Astrocyte (in vitro differentiated cells and primary cell): ENCODE data around the gene PAM. TPM values are rescaled to one million over a fixed set of nuclear protein-coding genes. Genes with fewer than 3 reads are reported as not detected.
"Not testable (repeated sequence)": the region's sequence is repeated elsewhere in the genome, so short reads cannot be mapped to it uniquely, and the experiment has no call there.

Experiments
- DNase-seq: peaks from one replicate; pipeline ENCODE4 v3.0.0-alpha.2; 2010; ENCODE audit warnings: low read depth
- FAIRE-seq: peaks from 2 replicates; lab custom pipeline; 2011; peaks lifted over from hg19 to GRCh38; lab: Jason Lieb, UNC
- H2AFZ ChIP-seq: 2 replicates; pipeline ENCODE4 v1.6.0; 2012; ENCODE audit warnings: low read depth, low read length, inconsistent platforms
- H3K27ac ChIP-seq: 2 replicates; pipeline ENCODE4 v1.5.1; 2011; ENCODE audit warnings: low read depth, low read length, inconsistent platforms
- H3K27me3 ChIP-seq: 2 replicates; pipeline ENCODE4 v1.6.0; 2011; ENCODE audit warnings: low read length, inconsistent platforms; ENCODE audit not compliant: insufficient read depth
- H3K36me3 ChIP-seq: 2 replicates; pipeline ENCODE4 v1.5.1; 2011; ENCODE audit warnings: low read length, inconsistent platforms; ENCODE audit not compliant: insufficient read depth
- H3K4me1 ChIP-seq: 2 replicates; pipeline ENCODE4 v1.5.1; 2011; ENCODE audit warnings: low read length, inconsistent platforms; ENCODE audit not compliant: insufficient read depth
- H3K4me2 ChIP-seq: 2 replicates; pipeline ENCODE4 v1.6.0; 2012; ENCODE audit warnings: low read length, inconsistent platforms
- H3K4me3 ChIP-seq: 2 replicates; pipeline ENCODE4 v1.5.1; 2011; ENCODE audit warnings: low read depth, mild to moderate bottlenecking, low read length, inconsistent platforms; ENCODE audit not compliant: insufficient read depth
- H3K79me2 ChIP-seq: 2 replicates; pipeline ENCODE4 v1.6.0; 2012; ENCODE audit warnings: mild to moderate bottlenecking, low read length, inconsistent platforms; ENCODE audit not compliant: insufficient read depth
- H3K9ac ChIP-seq: 2 replicates; pipeline ENCODE4 v1.6.0; 2012; ENCODE audit warnings: mild to moderate bottlenecking, low read length, inconsistent platforms
- H3K9me3 ChIP-seq: 2 replicates; pipeline ENCODE4 v1.5.1; 2012; ENCODE audit warnings: low read depth, mild to moderate bottlenecking, low read length, inconsistent platforms; ENCODE audit not compliant: insufficient read depth
- H4K20me1 ChIP-seq: 2 replicates; pipeline ENCODE4 v1.6.0; 2012; ENCODE audit warnings: low read length, inconsistent platforms; ENCODE audit not compliant: insufficient read depth
- H3K27ac Mint-ChIP-seq: one replicate; pipeline ENCODE4 v1.8.0; 2021; ENCODE audit warnings: mild to moderate bottlenecking, mixed read lengths; ENCODE audit not compliant: unreplicated experiment
- H3K27me3 Mint-ChIP-seq: one replicate; pipeline ENCODE4 v1.8.0; 2021; ENCODE audit warnings: low read depth, mixed read lengths; ENCODE audit not compliant: unreplicated experiment
- H3K36me3 Mint-ChIP-seq: one replicate; pipeline ENCODE4 v1.8.0; 2021; ENCODE audit warnings: low read depth, mixed read lengths; ENCODE audit not compliant: unreplicated experiment
- H3K4me1 Mint-ChIP-seq: one replicate; pipeline ENCODE4 v1.8.0; 2021; ENCODE audit warnings: low read depth, mixed read lengths; ENCODE audit not compliant: unreplicated experiment
- H3K4me3 Mint-ChIP-seq: one replicate; pipeline ENCODE4 v1.8.0; 2021; ENCODE audit warnings: mild to moderate bottlenecking, moderate library complexity, mixed read lengths; ENCODE audit not compliant: unreplicated experiment
- H3K9me3 Mint-ChIP-seq: one replicate; pipeline ENCODE4 v1.8.0; 2021; ENCODE audit warnings: mild to moderate bottlenecking, mixed read lengths; ENCODE audit not compliant: unreplicated experiment
- EZH2 ChIP-seq: IDR thresholded peaks from 2 replicates; pipeline ENCODE4 v1.6.1; 2012; ENCODE audit warnings: mild to moderate bottlenecking, low read length, inconsistent platforms; ENCODE audit not compliant: insufficient read depth
- total RNA-seq: library from RNA; stranded (reverse); gene quantifications from 2 replicates; pipeline ENCODE4 v1.2.1, GENCODE V29; 2021
- TF ChIP-seq, protein P1 (sequence below): IDR thresholded peaks from 2 replicates; pipeline ENCODE4 v1.5.1; 2011; ENCODE audit warnings: low read depth, mild to moderate bottlenecking, inconsistent platforms, low read length, moderate library complexity; ENCODE audit not compliant: insufficient read depth

Gene PAM
- total RNA-seq, 1 donor from 2014 or later: 301 TPM

DNA sequence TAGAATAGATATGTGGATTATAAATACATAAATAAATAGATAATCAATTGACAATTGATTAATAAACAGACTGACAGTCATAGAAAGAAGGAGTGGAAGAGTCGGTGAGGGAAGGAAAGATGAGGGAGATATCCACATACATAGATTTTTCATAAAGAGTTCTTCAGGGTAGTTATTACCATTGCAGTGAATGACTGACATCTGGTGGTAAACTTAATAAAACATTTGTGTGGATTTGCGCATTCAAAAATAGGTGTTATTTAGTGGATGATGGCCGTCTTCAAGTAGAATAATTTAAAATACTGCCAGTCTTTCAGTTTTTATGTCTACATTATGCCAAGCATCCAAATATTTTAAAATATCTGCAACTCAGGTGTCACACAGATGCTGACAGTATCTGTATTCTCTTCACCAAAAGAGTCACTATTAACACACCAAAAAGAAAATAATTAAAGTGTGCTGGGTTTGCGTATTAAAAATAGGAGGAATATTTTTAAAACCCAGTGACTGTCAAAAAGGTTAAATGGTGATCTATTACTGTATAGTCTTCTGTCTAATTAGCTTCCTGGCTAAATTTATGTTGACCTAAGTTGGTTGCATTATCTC lies 286.1 kb downstream of the PAM start:
- Histone ChIP-seq H3K4me2 (no peak overlapping the region), H3K9me3 (no peaks in the 10 kb centered on the region), H3K9ac (no peak overlapping the region), H3K27me3 (no peaks in the 10 kb centered on the region), H4K20me1 (no peaks in the 10 kb centered on the region), H3K36me3 (no peaks in the 10 kb centered on the region), H3K79me2 (no peaks in the 10 kb centered on the region), H2AFZ (no peak overlapping the region), H3K4me1 (no peaks in the 10 kb centered on the region), H3K4me3 (no peak overlapping the region), H3K27ac (no peak overlapping the region)
- Mint-ChIP-seq H3K27ac (no peak overlapping the region), H3K4me1 (no peaks in the 10 kb centered on the region), H3K36me3 (no peaks in the 10 kb centered on the region), H3K27me3 (no peaks in the 10 kb centered on the region), H3K9me3 (no peaks in the 10 kb centered on the region), H3K4me3 (no peak overlapping the region)
- TF ChIP-seq, protein P1, sequence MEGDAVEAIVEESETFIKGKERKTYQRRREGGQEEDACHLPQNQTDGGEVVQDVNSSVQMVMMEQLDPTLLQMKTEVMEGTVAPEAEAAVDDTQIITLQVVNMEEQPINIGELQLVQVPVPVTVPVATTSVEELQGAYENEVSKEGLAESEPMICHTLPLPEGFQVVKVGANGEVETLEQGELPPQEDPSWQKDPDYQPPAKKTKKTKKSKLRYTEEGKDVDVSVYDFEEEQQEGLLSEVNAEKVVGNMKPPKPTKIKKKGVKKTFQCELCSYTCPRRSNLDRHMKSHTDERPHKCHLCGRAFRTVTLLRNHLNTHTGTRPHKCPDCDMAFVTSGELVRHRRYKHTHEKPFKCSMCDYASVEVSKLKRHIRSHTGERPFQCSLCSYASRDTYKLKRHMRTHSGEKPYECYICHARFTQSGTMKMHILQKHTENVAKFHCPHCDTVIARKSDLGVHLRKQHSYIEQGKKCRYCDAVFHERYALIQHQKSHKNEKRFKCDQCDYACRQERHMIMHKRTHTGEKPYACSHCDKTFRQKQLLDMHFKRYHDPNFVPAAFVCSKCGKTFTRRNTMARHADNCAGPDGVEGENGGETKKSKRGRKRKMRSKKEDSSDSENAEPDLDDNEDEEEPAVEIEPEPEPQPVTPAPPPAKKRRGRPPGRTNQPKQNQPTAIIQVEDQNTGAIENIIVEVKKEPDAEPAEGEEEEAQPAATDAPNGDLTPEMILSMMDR: peak; percentile 41
- TF ChIP-seq EZH2: no peak
- DNase-seq (peak; percentile 27), FAIRE-seq (peak; percentile 17)

DNA sequence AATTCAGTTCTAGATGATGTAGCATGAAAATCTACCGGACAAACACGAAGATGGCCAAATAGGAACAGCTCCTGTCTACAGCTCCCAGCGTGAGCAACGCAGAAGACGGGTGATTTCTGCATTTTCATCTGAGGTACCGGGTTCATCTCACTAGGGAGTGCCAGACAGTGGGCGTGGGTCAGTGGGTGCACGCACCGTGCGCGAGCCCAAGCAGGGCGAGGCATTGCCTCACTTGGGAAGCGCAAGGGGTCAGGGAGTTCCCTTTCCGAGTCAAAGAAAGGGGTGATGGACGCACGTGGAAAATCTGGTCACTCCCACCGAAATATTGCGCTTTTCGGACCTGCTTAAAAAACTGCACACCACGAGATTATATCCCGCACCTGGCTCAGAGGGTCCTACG lies 291.6 kb downstream of the PAM start:
- not testable (repeated sequence) for H3K27ac ChIP-seq, H3K4me2 ChIP-seq, H3K4me3 Mint-ChIP-seq, H3K4me1 ChIP-seq, H3K27me3 Mint-ChIP-seq, H3K4me3 ChIP-seq, H3K27ac Mint-ChIP-seq, H2AFZ ChIP-seq, H3K36me3 ChIP-seq, H3K27me3 ChIP-seq, DNase-seq, H3K79me2 ChIP-seq, H3K36me3 Mint-ChIP-seq, FAIRE-seq, H4K20me1 ChIP-seq, H3K9me3 Mint-ChIP-seq, H3K4me1 Mint-ChIP-seq, H3K9ac ChIP-seq, H3K9me3 ChIP-seq

DNA sequence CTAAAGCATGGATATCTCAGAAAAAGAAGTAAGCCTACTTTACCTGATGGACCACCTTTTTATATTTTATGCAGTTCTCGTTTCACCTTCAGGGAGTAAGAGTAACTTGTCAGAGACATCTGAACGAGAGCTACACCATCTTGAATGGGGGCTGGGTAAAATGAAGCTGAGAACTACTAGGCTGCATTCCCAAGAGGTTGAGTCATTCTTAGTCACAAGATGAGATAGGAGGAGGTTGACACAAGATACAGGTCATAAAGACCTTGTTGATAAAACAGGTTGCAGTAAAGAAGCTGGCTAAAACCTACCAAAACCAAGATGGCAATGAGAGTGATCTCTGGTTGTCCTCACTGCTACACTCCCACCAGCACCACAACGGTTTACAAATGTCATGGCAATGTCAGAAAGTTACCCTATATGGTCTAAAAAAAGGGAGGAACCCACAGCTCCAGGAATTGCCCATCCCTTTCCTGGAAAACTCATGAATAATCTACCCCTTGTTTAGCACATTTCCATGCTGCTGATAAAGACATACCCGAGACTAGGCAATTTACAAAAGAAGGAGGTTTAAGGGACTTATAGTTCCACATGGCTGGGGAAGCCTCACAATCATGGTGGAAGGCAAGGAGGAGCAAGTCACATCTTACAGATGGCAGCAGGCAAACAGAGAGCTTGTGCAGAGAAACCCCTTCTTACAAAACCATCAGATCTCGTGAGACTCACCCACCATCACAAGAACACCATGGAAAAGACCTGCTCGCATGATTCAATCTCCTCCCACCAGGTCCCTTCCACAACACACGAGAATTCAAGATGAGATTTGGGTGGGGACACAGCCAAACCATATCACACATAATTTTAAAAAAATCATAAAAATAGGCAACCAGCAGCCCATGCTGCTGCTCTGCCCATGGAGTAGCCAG lies 302.4 kb downstream of the PAM start:
- Histone ChIP-seq H3K27ac (no peak overlapping the region), H2AFZ (no peak overlapping the region), H3K36me3 (no peaks in the 10 kb centered on the region), H3K4me3 (no peak overlapping the region), H3K4me1 (no peaks in the 10 kb centered on the region), H3K4me2 (no peak overlapping the region), H4K20me1 (no peaks in the 10 kb centered on the region), H3K79me2 (no peaks in the 10 kb centered on the region), H3K27me3 (no peaks in the 10 kb centered on the region), H3K9ac (no peak overlapping the region), H3K9me3 (no peaks in the 10 kb centered on the region)
- peaks cover 3% of the 10 kb centered on the region for H3K9me3 Mint-ChIP-seq
- H3K27me3 Mint-ChIP-seq: no peaks in the 10 kb centered on the region
- peak; percentile 22 for DNase-seq
- H3K4me3 Mint-ChIP-seq: no peak overlapping the region
- H3K36me3 Mint-ChIP-seq: no peaks in the 10 kb centered on the region
- no peak overlapping the region for H3K27ac Mint-ChIP-seq
- TF ChIP-seq EZH2: no peak
- TF ChIP-seq, protein P1: no peak
- FAIRE-seq: no peak
- peaks cover 6% of the 10 kb centered on the region for H3K4me1 Mint-ChIP-seq
